ENCODE data around the gene CENPB.

- TF ChIP-seq CTCF (conservative IDR thresholded peaks at IDR 0.05; ENCODE audit: low read length) (no peak; the same call in 1 of the 2 replicates), EZH2phosphoT487 (IDR thresholded peaks at IDR 0.05; ENCODE audit: borderline replicate concordance, low read depth, low read length) (no peak)
Observed at GRCh38 chr20:3744806-3745685, 41.5 kb downstream of the CENPB start.
